Measurements from ENCODE around the gene STEAP2. TPM values are rescaled to one million over a fixed set of nuclear protein-coding genes. Genes with fewer than 3 reads are reported as not detected.

Gene STEAP2
- total RNA-seq, 2 experiments from 2014 or later = not detected

GRCh38 chr7:90210981-90211380, 559 bp upstream of the STEAP2 start:
- no peak for DNase-seq (ENCODE audit: low spot score)
- no peaks in the 10 kb centered on the region for H3K9me3 ChIP-seq (ENCODE audit: low read length)
- no peak for TF ChIP-seq CTCF (conservative IDR thresholded peaks at IDR 0.05; ENCODE audit: low read length)
- no TSS peak for BruUV-seq (replicated peaks)
- intact Hi-C loops (cut with micrococcal nuclease; ENCODE audit: unreplicated experiment) = no loop called here
- no peaks in the 10 kb centered on the region for H3K36me3 ChIP-seq (ENCODE audit: insufficient read depth, low read length)
- H3K27ac ChIP-seq (ENCODE audit: low read depth, low read length, poor library complexity, severe bottlenecking) = no peak overlapping the region
- no peaks in the 10 kb centered on the region for H4K20me1 ChIP-seq (ENCODE audit: insufficient read depth, low read length)
- H2AFZ ChIP-seq (ENCODE audit: low read length) = no peak overlapping the region
- no peaks in the 10 kb centered on the region for H3K4me1 ChIP-seq (ENCODE audit: insufficient read depth, low read length, poor library complexity, severe bottlenecking)
- no peaks in the 10 kb centered on the region for H3K79me2 ChIP-seq (ENCODE audit: insufficient read depth, low read depth, low read length)
- ChIA-PET POLR2A (interaction anchor here (0.7 kb wide), 1 partner anchor 17 kb away, joined by 3 read pairs; no protein-coding TSS in a partner anchor), CTCF (ENCODE audit: unreplicated experiment) (no interaction called here)
- H3K4me2 ChIP-seq (ENCODE audit: low read length) = no peak overlapping the region
- no peaks in the 10 kb centered on the region for H3K9me2 ChIP-seq (ENCODE audit: insufficient read depth, low read length)
- no peak overlapping the region for H3K4me3 ChIP-seq (ENCODE audit: low read depth, low read length, poor library complexity, severe bottlenecking)

GRCh38 chr7:90212149-90212495, 582 bp downstream of the STEAP2 start:
- Histone ChIP-seq H4K20me1 (ENCODE audit: insufficient read depth, low read length) (no peaks in the 10 kb centered on the region), H3K4me2 (ENCODE audit: low read length) (no peak overlapping the region), H3K27ac (ENCODE audit: low read depth, low read length, poor library complexity, severe bottlenecking) (no peak overlapping the region), H3K36me3 (ENCODE audit: insufficient read depth, low read length) (no peaks in the 10 kb centered on the region), H3K9me3 (ENCODE audit: low read length) (no peaks in the 10 kb centered on the region), H3K4me1 (ENCODE audit: insufficient read depth, low read length, poor library complexity, severe bottlenecking) (no peaks in the 10 kb centered on the region), H3K4me3 (ENCODE audit: low read depth, low read length, poor library complexity, severe bottlenecking) (no peak overlapping the region), H2AFZ (ENCODE audit: low read length) (no peak overlapping the region), H3K9me2 (ENCODE audit: insufficient read depth, low read length) (no peaks in the 10 kb centered on the region), H3K79me2 (ENCODE audit: insufficient read depth, low read depth, low read length) (no peaks in the 10 kb centered on the region)
- no TSS peak for BruUV-seq (replicated peaks)
- DNase-seq (ENCODE audit: low spot score) = no peak
- TF ChIP-seq EZH2phosphoT487 (IDR thresholded peaks at IDR 0.05; ENCODE audit: borderline replicate concordance, low read depth, low read length) = no peak
- TF ChIP-seq CTCF (conservative IDR thresholded peaks at IDR 0.05; ENCODE audit: low read length) = no peak
- ChIA-PET POLR2A (no interaction called here), CTCF (ENCODE audit: unreplicated experiment) (no interaction called here)
- intact Hi-C loops (cut with micrococcal nuclease; ENCODE audit: unreplicated experiment) = no loop called here

GRCh38 chr7:90213521-90213920, 2.0 kb downstream of the STEAP2 start:
- no peak overlapping the region for H2AFZ ChIP-seq (ENCODE audit: low read length)
- DNase-seq (ENCODE audit: low spot score) = no peak
- H3K79me2 ChIP-seq (ENCODE audit: insufficient read depth, low read depth, low read length) = no peaks in the 10 kb centered on the region
- no peaks in the 10 kb centered on the region for H4K20me1 ChIP-seq (ENCODE audit: insufficient read depth, low read length)
- no peaks in the 10 kb centered on the region for H3K36me3 ChIP-seq (ENCODE audit: insufficient read depth, low read length)
- H3K4me2 ChIP-seq (ENCODE audit: low read length) = no peak overlapping the region
- H3K9me2 ChIP-seq (ENCODE audit: insufficient read depth, low read length) = no peaks in the 10 kb centered on the region
- intact Hi-C loops (cut with micrococcal nuclease; ENCODE audit: unreplicated experiment) = no loop called here
- no peak overlapping the region for H3K4me3 ChIP-seq (ENCODE audit: low read depth, low read length, poor library complexity, severe bottlenecking)
- ChIA-PET CTCF (ENCODE audit: unreplicated experiment) (no interaction called here), POLR2A (no interaction called here)
- no peaks in the 10 kb centered on the region for H3K9me3 ChIP-seq (ENCODE audit: low read length)
- TF ChIP-seq CTCF (conservative IDR thresholded peaks at IDR 0.05; ENCODE audit: low read length) = no peak
- no peak for TF ChIP-seq EZH2phosphoT487 (IDR thresholded peaks at IDR 0.05; ENCODE audit: borderline replicate concordance, low read depth, low read length)
- no peak overlapping the region for H3K27ac ChIP-seq (ENCODE audit: low read depth, low read length, poor library complexity, severe bottlenecking)
- no TSS peak for BruUV-seq (replicated peaks)
- H3K4me1 ChIP-seq (ENCODE audit: insufficient read depth, low read length, poor library complexity, severe bottlenecking) = no peaks in the 10 kb centered on the region
